Coronary artery (tissue), 2 donors: ENCODE results near the gene TPD52L1.
A peak's percentile ranks its signal among the peaks of the same experiment; 100 is the strongest.

Experiments used
- DNase-seq: peaks from one replicate; pipeline ENCODE4 v3.0.0-alpha.2; 2017; ENCODE audit warnings: low spot score
- H3K27ac ChIP-seq, 2 donors: fragments of 200-600 bp; sonication (generic); one replicate each; pipeline ENCODE4 v1.5.1; 2016 to 2019
- H3K4me3 ChIP-seq: fragments of 200-600 bp; sonication (generic); 2 replicates; pipeline ENCODE4 v1.5.1; 2016; ENCODE audit warnings: mild to moderate bottlenecking, moderate library complexity
- CTCF ChIP-seq: fragments of 200-600 bp; sonication (generic); IDR thresholded peaks from one replicate; pipeline ENCODE4 v1.5.1; 2019; ENCODE audit warnings: antibody characterized with exemption

The TPD52L1 gene

GRCh38 chr6:125306756-125307149 is 153.2 kb downstream of the TPD52L1 start:
- DNase-seq = no peak
- Histone ChIP-seq H3K27ac (no peak overlapping the region), H3K4me3 (no peak overlapping the region)
- TF ChIP-seq CTCF = no peak

GRCh38 chr6:125307150-125307838 is 153.7 kb downstream of the TPD52L1 start:
- Histone ChIP-seq H3K27ac (no peak overlapping the region), H3K4me3 (no peak overlapping the region)
- no peak for DNase-seq
- no peak for TF ChIP-seq CTCF

GRCh38 chr6:125307964-125308615 is 154.5 kb downstream of the TPD52L1 start:
- TF ChIP-seq CTCF = no peak
- no peak overlapping the region for H3K4me3 ChIP-seq
- H3K27ac ChIP-seq = no peak overlapping the region
- DNase-seq = no peak

GRCh38 chr6:125310994-125311649 is 157.5 kb downstream of the TPD52L1 start:
- no peak for DNase-seq
- TF ChIP-seq CTCF = peak; percentile 78
- peak overlapping the region in 1 of 2 donors; percentile 30 for H3K27ac ChIP-seq
- H3K4me3 ChIP-seq = no peak overlapping the region

- TF ChIP-seq CTCF = no peak
- H3K27ac ChIP-seq = no peak overlapping the region
- H3K4me3 ChIP-seq = no peak overlapping the region
- DNase-seq = no peak
Measured at GRCh38 chr6:125312478-125312877, 158.9 kb downstream of the TPD52L1 start.

- H3K27ac ChIP-seq = no peak overlapping the region
Measured at GRCh38 chr6:125312950-125313349, 159.4 kb downstream of the TPD52L1 start.

More at GRCh38 chr6:125312950-125313349, 159.4 kb downstream of the TPD52L1 start:
- no peak overlapping the region for H3K4me3 ChIP-seq
- TF ChIP-seq CTCF = no peak
- no peak for DNase-seq
